OCI-M2 (cell line): ENCODE results near the gene HOXC4.
"Not testable (repeated sequence)": the region's sequence is repeated elsewhere in the genome, so short reads cannot be mapped to it uniquely, and the experiment has no call there.

Source experiments
- DNase-seq: peaks from one replicate; lab custom pipeline; 2025; ENCODE audit not compliant: unreplicated experiment; lab: John Stamatoyannopoulos, UW

HOXC4 gene

GRCh38 chr12:54039417-54040147 lies 14.1 kb upstream of the HOXC4 start:
- DNase-seq, result no peak

DNA sequence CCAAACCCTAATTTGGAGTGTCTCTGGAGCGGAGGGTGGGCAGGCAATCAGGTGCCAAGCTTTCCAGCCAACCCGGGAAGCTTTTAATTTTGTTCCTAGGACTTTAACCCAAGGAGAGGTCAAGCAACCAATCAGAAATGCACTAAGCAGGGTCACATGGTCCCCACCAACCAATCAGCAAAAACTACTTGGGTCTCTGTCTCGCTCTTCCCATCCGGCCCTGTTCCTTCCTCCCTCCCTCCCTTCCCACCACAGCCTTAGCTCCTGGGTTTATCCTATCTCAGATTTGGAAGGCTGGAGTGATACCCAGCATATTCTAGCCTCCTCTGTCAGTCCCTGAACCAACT lies 13.5 kb upstream of the HOXC4 start:
- DNase-seq, result no peak

- no peak for DNase-seq
Observed at GRCh38 chr12:54040648-54041047, 13.0 kb upstream of the HOXC4 start.

GRCh38 chr12:54041097-54041690 lies 12.4 kb upstream of the HOXC4 start:
- DNase-seq, result no peak

GRCh38 chr12:54042033-54042432 lies 11.6 kb upstream of the HOXC4 start:
- not testable (repeated sequence) for DNase-seq

GRCh38 chr12:54042970-54043853 lies 10.4 kb upstream of the HOXC4 start:
- no peak for DNase-seq

DNA sequence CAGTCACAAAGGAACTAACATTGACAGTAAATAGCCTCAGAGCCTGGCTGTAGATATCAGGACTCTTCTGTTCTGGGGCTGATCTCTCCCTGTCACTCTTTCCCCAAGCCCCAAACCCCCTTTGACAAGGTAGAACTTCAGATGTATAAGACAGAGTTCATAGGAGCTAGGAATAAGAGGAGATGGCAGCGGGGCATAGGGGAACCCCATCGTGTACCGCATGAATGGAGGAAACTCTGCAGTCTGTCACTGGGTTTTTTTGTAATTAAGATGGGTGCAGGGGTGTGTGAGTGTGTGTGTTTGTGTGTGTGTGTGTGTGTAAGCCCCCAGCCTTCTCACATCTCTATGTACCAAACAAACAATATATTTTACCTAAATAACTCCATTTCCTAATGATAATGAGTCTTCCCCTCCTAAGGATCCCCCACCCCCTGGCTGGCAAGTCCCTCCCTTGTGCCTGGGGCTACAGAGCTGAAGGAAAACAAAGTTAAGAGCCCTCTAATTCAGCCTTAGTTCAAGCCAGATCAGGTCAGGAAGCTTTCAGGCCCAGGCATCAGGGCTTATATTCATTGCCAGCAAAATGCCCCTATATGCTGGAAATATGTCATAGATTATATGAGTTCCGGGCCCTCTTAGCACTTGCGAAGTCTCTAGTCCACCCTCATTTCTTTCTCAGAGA lies 9.1 kb upstream of the HOXC4 start:
- DNase-seq, result no peak

- DNase-seq, result no peak
Observed at GRCh38 chr12:54045401-54045800, 8.2 kb upstream of the HOXC4 start.

GRCh38 chr12:54045868-54046521 lies 7.6 kb upstream of the HOXC4 start:
- DNase-seq, result no peak

GRCh38 chr12:54046809-54047159 lies 6.9 kb upstream of the HOXC4 start:
- DNase-seq, result no peak

- no peak for DNase-seq
Observed at GRCh38 chr12:54047160-54047963, 6.3 kb upstream of the HOXC4 start.

DNA sequence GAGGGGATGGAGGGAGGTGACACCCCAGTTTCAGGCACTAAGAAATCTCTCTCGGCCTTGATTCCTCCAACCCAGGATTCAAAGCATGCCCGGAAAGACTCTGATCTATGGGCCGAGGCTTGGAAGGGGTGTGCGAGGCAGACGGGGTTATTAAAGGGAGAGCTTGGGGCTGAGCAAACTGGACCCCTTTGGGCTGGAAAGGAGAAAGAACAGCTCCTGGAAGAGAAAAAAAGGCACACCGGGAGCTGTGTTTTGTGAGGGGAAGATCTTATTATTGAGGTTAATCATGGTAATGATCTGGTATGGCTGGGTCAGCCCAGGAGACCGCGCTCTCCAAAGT lies 5.7 kb upstream of the HOXC4 start:
- DNase-seq, result no peak

GRCh38 chr12:54048406-54049093 lies 5.1 kb upstream of the HOXC4 start:
- DNase-seq, result no peak

DNA sequence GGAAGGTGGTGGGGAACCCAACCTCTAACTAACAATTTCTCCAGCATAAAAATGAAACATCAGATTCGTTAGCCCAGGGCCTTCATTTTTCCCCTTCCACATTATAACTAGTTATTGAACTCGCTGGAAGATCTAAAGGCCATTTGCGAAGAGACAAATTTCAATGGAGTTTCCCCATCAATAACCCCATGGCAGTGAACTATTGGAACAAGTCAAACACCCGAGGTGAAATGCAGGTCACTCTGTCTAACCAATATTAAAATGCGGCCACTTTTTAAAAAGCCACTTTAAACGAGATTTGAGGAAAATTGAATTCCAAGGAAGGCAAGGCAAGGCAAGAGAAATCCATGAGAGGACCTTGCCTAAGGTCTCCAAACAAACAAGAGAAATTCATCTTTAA lies 4.5 kb upstream of the HOXC4 start:
- DNase-seq, result no peak

DNA sequence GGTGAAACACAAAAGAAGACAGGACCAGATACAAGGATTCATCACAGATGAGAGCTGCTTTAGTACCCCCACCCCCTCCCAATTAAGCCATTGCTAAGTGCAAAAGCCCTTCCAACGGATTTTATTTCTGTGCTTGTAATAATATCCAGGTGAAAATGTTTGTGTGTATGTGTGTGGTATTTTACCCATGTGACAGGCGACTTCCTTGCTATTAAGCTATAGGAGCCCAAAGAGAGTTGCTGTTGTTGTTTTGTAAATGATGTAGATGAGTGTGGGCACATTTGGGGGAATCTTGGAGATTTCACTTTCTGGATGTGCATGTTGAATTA lies 3.2 kb upstream of the HOXC4 start:
- DNase-seq, result no peak

- DNase-seq, result no peak
Observed at GRCh38 chr12:54051026-54051842, 2.4 kb upstream of the HOXC4 start.

GRCh38 chr12:54051874-54052437 lies 1.7 kb upstream of the HOXC4 start:
- DNase-seq, result no peak

DNA sequence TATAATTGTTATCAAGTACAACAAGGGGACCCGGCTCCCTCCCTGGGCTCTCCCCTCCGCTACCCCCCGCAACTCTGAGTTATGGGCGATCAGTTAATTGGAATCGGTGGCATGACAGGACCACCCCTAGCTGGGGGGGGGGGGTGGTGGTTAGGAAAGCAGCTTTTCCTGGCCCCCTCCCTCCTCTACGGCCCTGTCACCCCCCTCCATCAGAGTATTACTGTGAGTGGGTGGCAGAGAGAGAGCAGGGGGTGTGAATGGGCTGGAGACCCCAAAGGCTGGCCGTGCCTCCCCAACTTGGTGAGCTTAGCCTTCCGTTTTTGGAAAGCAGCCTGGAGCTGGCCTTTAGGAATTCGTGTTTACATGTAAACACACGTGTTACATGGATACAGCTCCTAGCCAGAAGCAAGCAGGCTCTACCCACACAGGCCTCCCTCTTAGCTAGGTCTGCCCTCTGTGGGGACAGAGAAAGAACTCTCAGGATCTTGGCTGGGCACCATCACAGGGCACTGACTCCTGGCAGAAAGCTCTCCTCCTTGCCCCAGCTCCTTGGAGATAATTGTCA lies 1.1 kb upstream of the HOXC4 start:
- no peak for DNase-seq
